SK-N-SH treated with all-trans-retinoic acid at 6 μM for 48 hours (cell line): ENCODE data around the gene ATP23.

ENCODE experiments used
- POU6F1 ChIP-seq: fragments of 250-450 bp; sonication (Bioruptor Pico); IDR thresholded peaks from 2 replicates; pipeline ENCODE4 v1.8.0; 2021; ENCODE audit warnings: low read depth, mild to moderate bottlenecking, moderate library complexity, borderline replicate concordance
- RARB ChIP-seq: fragments of 250-450 bp; sonication (Bioruptor Pico); IDR thresholded peaks from 2 replicates; pipeline ENCODE4 v1.8.0; 2021; ENCODE audit warnings: mild to moderate bottlenecking, moderate library complexity
- ZFP30 ChIP-seq: fragments of 450-650 bp; formaldehyde crosslinking; IDR thresholded peaks from 2 replicates; pipeline ENCODE4 v1.5.0; 2022; ENCODE audit warnings: mild to moderate bottlenecking, moderate library complexity

GRCh38 chr12:57934819-57935218 is 6.5 kb upstream of the ATP23 start:
- TF ChIP-seq RARB (CRISPR knock-in tag): no peak
- no peak for TF ChIP-seq ZFP30 (CRISPR knock-in tag)
- TF ChIP-seq POU6F1 (CRISPR knock-in tag): no peak
